ENCODE results near the gene PLIN3. TPM values are rescaled to one million over a fixed set of nuclear protein-coding genes. Genes with fewer than 3 reads are reported as not detected.

Gene PLIN3
- total RNA-seq, 2 experiments from 2014 or later = 81.3 to 115 TPM

- no peak overlapping the region for H3K27ac ChIP-seq (ENCODE audit: low read depth, low read length, poor library complexity, severe bottlenecking)
- ChIA-PET CTCF (ENCODE audit: unreplicated experiment) (no interaction called here), POLR2A (interaction anchor here (1.2 kb wide), 1 partner anchor 41 kb away, joined by 3 read pairs; no protein-coding TSS in a partner anchor)
- H3K9me2 ChIP-seq (ENCODE audit: insufficient read depth, low read length) = no peaks in the 10 kb centered on the region
- H3K4me2 ChIP-seq (ENCODE audit: low read length) = no peak overlapping the region
- peaks cover 7% of the 10 kb centered on the region for H3K36me3 ChIP-seq (ENCODE audit: insufficient read depth, low read length)
- no peaks in the 10 kb centered on the region for H4K20me1 ChIP-seq (ENCODE audit: insufficient read depth, low read length)
- H3K9me3 ChIP-seq (ENCODE audit: low read length) = no peaks in the 10 kb centered on the region
- TF ChIP-seq EZH2phosphoT487 (IDR thresholded peaks at IDR 0.05; ENCODE audit: borderline replicate concordance, low read depth, low read length) = no peak
- TF ChIP-seq, protein P1, sequence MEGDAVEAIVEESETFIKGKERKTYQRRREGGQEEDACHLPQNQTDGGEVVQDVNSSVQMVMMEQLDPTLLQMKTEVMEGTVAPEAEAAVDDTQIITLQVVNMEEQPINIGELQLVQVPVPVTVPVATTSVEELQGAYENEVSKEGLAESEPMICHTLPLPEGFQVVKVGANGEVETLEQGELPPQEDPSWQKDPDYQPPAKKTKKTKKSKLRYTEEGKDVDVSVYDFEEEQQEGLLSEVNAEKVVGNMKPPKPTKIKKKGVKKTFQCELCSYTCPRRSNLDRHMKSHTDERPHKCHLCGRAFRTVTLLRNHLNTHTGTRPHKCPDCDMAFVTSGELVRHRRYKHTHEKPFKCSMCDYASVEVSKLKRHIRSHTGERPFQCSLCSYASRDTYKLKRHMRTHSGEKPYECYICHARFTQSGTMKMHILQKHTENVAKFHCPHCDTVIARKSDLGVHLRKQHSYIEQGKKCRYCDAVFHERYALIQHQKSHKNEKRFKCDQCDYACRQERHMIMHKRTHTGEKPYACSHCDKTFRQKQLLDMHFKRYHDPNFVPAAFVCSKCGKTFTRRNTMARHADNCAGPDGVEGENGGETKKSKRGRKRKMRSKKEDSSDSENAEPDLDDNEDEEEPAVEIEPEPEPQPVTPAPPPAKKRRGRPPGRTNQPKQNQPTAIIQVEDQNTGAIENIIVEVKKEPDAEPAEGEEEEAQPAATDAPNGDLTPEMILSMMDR (conservative IDR thresholded peaks at IDR 0.05; ENCODE audit: low read length) = no peak
- no peak overlapping the region for H3K4me3 ChIP-seq (ENCODE audit: low read depth, low read length, poor library complexity, severe bottlenecking)
- H3K79me2 ChIP-seq (ENCODE audit: insufficient read depth, low read depth, low read length) = peaks cover 19% of the 10 kb centered on the region
- intact Hi-C loops (cut with micrococcal nuclease; ENCODE audit: unreplicated experiment) = no loop called here
- BruUV-seq (replicated peaks) = no TSS peak
- H3K4me1 ChIP-seq (ENCODE audit: insufficient read depth, low read length, poor library complexity, severe bottlenecking) = peaks cover 33% of the 10 kb centered on the region
- H2AFZ ChIP-seq (ENCODE audit: low read length) = no peak overlapping the region
- no peak for DNase-seq (ENCODE audit: low spot score)
These were observed 2.7 kb upstream of the PLIN3 start for GRCh38 chr19:4870025-4870700.

- Histone ChIP-seq H3K4me3 (ENCODE audit: low read depth, low read length, poor library complexity, severe bottlenecking) (peak overlapping the region; percentile 78), H3K4me1 (ENCODE audit: insufficient read depth, low read length, poor library complexity, severe bottlenecking) (peaks cover 47% of the 10 kb centered on the region), H3K36me3 (ENCODE audit: insufficient read depth, low read length) (peaks cover 7% of the 10 kb centered on the region), H3K9me3 (ENCODE audit: low read length) (no peaks in the 10 kb centered on the region), H4K20me1 (ENCODE audit: insufficient read depth, low read length) (no peaks in the 10 kb centered on the region), H3K9me2 (ENCODE audit: insufficient read depth, low read length) (no peaks in the 10 kb centered on the region), H3K27ac (ENCODE audit: low read depth, low read length, poor library complexity, severe bottlenecking) (peak overlapping the region; percentile 63), H3K4me2 (ENCODE audit: low read length) (peak overlapping the region; percentile 92), H3K79me2 (ENCODE audit: insufficient read depth, low read depth, low read length) (peaks cover 27% of the 10 kb centered on the region), H2AFZ (ENCODE audit: low read length) (peak overlapping the region; percentile 31; the same call in 1 of the 2 replicates)
- no peak for DNase-seq (ENCODE audit: low spot score)
- ChIA-PET CTCF (ENCODE audit: unreplicated experiment) (interaction anchor here (0.7 to 1.0 kb wide), 2 partner anchors 17 to 73 kb away, joined by 3 read pairs; no protein-coding TSS in a partner anchor), POLR2A (interaction anchor here (1.8 kb wide), 1 partner anchor 7 kb away, joined by 3 read pairs; no protein-coding TSS in a partner anchor)
- intact Hi-C loops (cut with micrococcal nuclease; ENCODE audit: unreplicated experiment) = loop anchor here (10.0 kb wide), 1 partner anchor 96 kb away; the partner anchor contains the start of gene KDM4B
- no TSS peak for BruUV-seq (replicated peaks)
- TF ChIP-seq EZH2phosphoT487 (IDR thresholded peaks at IDR 0.05; ENCODE audit: borderline replicate concordance, low read depth, low read length) = no peak
- TF ChIP-seq, protein P1 (conservative IDR thresholded peaks at IDR 0.05; ENCODE audit: low read length) = no peak
These were observed 893 bp upstream of the PLIN3 start for GRCh38 chr19:4868286-4868834.
